ENCODE data around the gene ZNF382.

- no peak for TF ChIP-seq CTCF (conservative IDR thresholded peaks at IDR 0.05)
- no peak for TF ChIP-seq EZH2 (IDR thresholded peaks at IDR 0.05; ENCODE audit: low read depth)
Measured at GRCh38 chr19:36646746-36647145, 41.6 kb downstream of the ZNF382 start.
